Activated CD8-positive, alpha-beta memory T cell treated with anti-CD3 and anti-CD28 coated beads, Interleukin-2, amount 50 U/mL, for 48 hours (primary cell): ENCODE results near the gene KIF1A.
"Not testable (repeated sequence)": the region's sequence is repeated elsewhere in the genome, so short reads cannot be mapped to it uniquely, and the experiment has no call there.

Source experiments
- DNase-seq: peaks from one replicate; pipeline ENCODE4 v3.0.0-alpha.2; 2020

The KIF1A gene

GRCh38 chr2:240784629-240785423, 35.2 kb downstream of the KIF1A start:
- DNase-seq, result no peak

GRCh38 chr2:240783819-240784621, 36.0 kb downstream of the KIF1A start:
- no peak for DNase-seq

GRCh38 chr2:240782886-240783818, 36.9 kb downstream of the KIF1A start:
- no peak for DNase-seq

GRCh38 chr2:240782221-240782885, 37.7 kb downstream of the KIF1A start:
- DNase-seq, result no peak

GRCh38 chr2:240781471-240782220, 38.4 kb downstream of the KIF1A start:
- DNase-seq, result no peak

- DNase-seq, result no peak
These were observed 39.9 kb downstream of the KIF1A start for GRCh38 chr2:240780023-240780700.

GRCh38 chr2:240779250-240779832, 40.7 kb downstream of the KIF1A start:
- DNase-seq, result not testable (repeated sequence)

GRCh38 chr2:240778426-240778825, 41.6 kb downstream of the KIF1A start:
- no peak for DNase-seq

- DNase-seq, result no peak
These were observed 42.4 kb downstream of the KIF1A start for GRCh38 chr2:240777456-240778212.

- DNase-seq, result no peak
These were observed 44.1 kb downstream of the KIF1A start for GRCh38 chr2:240775905-240776304.

GRCh38 chr2:240774856-240775255, 45.2 kb downstream of the KIF1A start:
- no peak for DNase-seq

- DNase-seq, result no peak
These were observed 50.9 kb downstream of the KIF1A start for GRCh38 chr2:240769096-240769495.

GRCh38 chr2:240768216-240768615, 51.8 kb downstream of the KIF1A start:
- no peak for DNase-seq

GRCh38 chr2:240767341-240767740, 52.7 kb downstream of the KIF1A start:
- no peak for DNase-seq

GRCh38 chr2:240766072-240766471, 53.9 kb downstream of the KIF1A start:
- no peak for DNase-seq

GRCh38 chr2:240765007-240765406, 55.0 kb downstream of the KIF1A start:
- DNase-seq, result no peak

- no peak for DNase-seq
These were observed 55.4 kb downstream of the KIF1A start for GRCh38 chr2:240764605-240765004.

GRCh38 chr2:240762971-240763370, 57.0 kb downstream of the KIF1A start:
- no peak for DNase-seq

GRCh38 chr2:240762249-240762648, 57.8 kb downstream of the KIF1A start:
- DNase-seq, result no peak
